AG20443 (cell line): ENCODE measurements around the gene CCDC80.

Source experiments
- DNase-seq: peaks from one replicate; pipeline ENCODE4 v3.0.0; 2012; ENCODE audit warnings: low spot score, mixed read lengths

CCDC80 gene

DNA sequence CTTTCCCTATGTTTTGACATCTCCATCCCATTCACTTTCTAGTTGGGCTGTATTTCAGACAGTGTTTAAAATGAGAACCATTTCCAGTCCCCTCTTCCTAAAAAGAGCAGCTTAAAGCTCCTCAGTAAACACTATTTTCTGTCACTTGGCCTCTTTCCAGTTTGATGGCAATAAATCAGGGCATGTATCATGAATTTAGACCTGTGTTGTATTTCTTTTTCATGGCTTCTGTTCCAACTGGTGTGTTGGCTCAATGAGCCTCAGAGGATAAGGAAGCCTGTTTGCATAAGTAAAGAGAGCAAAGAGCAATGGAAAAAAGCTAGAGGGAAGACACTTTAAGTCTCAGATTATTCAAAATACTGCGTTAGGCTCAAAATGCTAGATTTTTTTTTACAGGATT lies 7.2 kb downstream of the CCDC80 start:
- DNase-seq, result no peak

DNA sequence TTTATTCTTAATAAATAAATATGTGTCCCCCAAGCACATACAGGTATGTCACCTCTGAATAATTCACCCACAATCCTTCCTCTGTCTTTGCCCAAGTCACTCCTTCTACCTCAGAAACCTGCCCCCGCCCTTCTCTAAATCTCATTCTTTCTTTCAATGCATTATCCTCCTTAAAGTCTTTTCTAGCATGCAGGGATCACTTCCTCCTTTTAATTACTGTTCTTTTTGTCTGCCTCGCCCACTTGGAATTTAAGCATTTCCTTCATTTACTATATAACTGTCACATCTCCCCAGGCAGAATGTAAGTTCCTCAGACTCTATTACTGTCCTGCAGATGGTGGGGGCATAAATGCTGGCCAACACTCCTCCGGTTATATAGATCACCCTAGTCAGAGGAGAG lies 7.8 kb downstream of the CCDC80 start:
- DNase-seq, result no peak

DNA sequence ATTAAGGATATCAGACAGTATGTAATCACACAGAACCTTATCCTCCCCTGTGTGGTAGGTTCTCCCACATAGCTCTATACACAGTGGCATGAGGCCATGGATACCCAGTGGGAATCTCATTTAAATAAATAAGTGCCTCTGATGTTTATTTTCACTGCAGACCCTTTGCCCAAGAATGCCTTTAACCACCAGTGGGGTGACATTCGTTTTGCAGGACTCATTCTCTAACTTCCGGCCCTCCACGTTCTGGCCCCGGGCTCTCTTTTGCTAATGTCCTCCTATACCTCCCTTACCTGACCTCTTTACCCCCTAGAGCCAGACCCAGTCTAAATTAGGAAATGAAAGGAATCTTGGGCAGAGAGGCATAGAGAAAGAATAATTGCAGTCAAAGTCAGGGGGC lies 8.3 kb downstream of the CCDC80 start:
- DNase-seq, result no peak

DNA sequence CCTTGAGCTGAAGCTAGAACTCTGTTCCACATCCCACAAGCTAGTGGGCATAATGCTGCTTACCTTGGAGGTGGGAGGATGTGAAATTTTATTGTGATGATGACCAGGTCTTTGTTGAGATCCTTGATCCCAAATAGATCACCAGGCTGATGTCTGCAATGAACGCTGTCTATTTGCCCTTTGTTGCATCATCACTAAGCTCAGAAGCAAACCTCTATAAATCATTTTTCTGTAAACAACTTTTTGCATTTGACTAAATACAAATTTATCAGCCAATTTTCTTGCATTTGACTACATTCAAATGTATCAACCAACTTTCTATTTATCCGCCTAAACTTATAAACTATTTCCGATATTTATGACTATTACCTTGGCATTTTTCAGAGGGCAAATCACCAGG lies 9.7 kb downstream of the CCDC80 start:
- no peak for DNase-seq

DNA sequence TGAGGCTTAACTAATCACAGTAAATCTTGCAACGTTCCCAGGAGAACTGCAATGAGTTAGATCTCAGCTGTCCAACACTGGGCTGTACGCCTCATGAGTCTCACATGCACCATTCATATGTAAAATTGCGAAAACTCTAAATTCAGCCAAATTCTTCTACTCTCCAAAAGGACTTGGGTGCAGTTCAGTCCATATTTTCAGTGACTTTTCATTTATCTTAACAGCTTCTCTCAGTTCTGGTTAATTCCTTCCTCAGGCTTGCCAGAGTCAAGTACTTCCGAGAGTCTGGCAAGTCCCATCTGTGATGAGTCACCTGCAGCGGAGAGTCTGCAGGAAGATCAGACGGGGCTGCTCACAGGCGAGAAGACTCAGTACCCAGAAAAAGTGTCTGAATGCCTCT lies 11.5 kb downstream of the CCDC80 start:
- DNase-seq, result peak; percentile 86

DNA sequence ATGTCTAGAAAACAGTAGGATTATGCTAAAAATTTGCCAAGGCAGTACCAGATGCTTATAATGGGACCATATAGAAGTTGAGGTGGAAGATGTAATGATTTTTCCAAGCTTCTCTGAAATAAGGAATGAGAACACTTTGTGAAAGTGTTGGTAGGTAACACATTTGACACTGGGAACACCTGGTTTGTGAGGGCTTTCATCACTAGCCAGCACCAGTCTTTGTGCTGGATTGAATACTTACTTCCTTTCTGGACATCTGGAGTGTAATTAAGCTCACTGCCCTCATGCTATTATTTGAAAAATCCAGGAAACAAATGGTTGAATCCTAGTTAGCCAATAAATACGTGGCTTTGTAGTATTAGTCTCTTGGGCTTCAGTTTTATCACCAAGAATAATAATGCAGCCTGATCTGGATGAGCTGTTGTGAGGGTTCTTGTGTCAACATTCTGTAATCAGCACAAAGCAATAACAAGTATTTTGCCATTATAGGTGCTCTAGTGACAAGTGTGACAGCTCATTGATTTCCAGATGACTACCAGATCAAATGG lies 12.9 kb downstream of the CCDC80 start:
- DNase-seq, result no peak

DNA sequence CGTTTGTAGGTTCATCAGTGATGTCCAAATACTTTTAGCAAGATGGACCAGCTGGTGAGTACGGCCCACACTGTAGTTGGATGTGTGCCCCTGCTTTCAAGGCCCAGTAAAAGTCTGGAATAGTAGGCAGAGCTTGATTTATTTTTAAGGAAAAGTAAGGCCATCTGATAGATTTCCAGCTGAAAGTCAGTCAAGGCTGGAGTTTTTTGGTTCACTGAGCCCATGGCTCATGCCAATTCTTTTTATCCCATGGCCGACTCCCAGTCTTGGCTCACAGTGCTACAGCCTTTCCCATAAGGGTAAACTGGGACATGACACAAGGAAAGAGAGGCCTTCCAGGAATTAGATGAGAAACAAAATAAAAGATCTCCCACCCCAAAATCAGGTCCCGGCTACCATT lies 13.5 kb downstream of the CCDC80 start:
- DNase-seq, result no peak

DNA sequence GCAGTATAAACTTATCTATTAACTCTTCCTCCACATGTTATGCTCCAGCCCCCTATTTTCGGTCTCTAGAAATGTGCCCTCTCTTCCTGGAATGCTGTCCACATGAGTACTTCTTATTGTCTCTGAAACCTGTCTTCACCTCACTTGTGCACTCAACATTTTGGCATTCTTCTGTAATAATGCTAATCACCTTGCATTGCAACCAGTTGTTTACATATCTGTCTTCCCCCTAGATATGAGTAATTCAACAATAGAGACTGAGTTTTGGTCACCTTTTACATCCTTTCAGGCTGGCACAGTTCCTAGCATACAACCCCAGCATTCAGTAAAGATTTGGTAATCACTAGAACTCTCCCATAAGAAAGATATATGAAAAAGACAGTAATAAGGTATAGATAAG lies 17.2 kb downstream of the CCDC80 start:
- no peak for DNase-seq

DNA sequence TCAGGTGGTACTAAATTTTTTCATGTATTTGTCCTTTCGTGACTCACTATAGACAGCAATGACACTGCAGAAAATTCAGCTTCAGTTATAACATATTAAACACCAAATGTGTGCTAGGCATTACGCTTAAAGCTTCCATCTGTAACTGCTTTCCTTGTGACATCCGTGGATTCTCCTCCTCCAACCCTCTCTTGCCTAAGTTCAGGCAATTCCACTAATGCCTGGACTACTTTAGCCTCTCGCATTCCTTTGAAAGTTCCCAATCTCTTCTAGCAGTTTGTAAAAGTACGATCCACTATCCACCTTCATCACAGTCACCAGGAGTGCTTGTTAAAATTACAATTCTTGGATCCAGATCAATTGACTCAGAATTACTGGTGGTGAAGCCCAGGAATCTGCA lies 17.7 kb downstream of the CCDC80 start:
- DNase-seq, result no peak

DNA sequence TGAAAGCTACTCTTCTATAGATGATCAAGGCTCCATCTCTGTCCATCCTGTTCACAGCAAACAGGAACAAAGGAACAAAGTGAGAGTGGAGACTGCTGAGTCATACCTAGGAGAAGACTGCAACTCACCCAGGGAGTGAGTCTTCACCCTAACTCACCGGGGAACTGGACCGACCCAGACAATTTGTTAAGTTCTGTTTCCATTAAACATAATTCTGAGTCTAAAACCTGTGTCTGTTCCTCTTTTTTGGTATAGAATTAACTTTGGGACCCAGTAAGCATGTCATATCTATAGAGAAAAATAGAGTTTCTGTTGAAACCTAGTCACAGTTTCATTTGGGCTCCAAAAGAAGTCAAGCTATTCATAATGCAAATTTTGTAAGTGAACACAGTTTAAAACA lies 21.6 kb downstream of the CCDC80 start:
- DNase-seq, result peak; percentile 47

DNA sequence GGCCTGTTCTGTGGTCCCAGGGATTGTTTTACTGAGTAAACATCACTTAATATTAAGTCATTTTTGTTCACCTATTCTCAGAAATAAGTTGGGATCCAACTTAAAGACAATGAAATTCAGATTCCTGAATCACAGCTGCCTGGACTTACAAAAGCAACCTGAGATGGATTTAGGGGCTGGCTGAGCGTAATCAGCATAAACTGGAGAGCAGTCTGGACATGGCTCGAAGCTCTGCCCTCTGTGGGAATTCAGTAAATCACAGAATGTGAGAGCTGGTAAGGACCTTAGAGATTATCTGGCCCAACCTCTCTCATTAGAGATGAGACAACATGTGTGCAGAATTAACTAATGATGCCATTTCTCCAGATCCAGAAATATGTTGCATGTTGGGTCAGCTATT lies 23.7 kb downstream of the CCDC80 start:
- DNase-seq, result no peak

DNA sequence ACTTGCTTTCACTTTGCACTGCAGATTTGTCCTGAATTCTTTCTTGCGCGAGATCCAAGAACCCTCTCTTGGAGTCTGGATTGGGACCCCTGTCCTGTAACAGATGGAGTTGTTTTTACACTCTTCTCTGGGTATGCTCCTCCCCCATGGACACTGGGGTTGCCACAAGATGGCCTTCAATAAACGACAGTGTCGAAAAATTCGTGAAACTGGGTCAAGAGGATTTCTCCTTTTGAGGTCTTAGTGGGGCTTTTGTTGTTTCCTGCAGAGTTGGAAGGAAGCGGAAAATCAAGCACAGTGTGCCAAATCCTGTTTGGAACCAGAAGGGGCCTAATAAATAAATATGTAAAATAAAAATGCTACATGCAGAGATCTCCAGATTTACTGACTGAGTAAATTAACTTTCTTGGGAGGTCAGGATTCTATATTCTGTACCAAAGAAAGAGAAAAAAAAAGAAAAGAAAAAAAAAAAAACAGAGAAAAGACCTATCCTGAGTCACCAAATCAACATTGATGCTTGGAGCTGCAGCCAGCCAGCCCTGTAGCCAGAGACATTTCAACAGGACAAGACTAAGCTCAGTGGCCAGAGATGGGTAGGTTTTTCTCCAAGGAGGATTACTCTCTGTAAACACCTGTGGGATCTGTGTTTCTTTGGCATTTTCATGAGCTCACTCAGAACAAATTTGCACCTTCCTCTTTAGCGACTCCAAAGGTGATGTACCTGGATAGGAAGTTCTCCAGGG lies 24.8 kb downstream of the CCDC80 start:
- no peak for DNase-seq

DNA sequence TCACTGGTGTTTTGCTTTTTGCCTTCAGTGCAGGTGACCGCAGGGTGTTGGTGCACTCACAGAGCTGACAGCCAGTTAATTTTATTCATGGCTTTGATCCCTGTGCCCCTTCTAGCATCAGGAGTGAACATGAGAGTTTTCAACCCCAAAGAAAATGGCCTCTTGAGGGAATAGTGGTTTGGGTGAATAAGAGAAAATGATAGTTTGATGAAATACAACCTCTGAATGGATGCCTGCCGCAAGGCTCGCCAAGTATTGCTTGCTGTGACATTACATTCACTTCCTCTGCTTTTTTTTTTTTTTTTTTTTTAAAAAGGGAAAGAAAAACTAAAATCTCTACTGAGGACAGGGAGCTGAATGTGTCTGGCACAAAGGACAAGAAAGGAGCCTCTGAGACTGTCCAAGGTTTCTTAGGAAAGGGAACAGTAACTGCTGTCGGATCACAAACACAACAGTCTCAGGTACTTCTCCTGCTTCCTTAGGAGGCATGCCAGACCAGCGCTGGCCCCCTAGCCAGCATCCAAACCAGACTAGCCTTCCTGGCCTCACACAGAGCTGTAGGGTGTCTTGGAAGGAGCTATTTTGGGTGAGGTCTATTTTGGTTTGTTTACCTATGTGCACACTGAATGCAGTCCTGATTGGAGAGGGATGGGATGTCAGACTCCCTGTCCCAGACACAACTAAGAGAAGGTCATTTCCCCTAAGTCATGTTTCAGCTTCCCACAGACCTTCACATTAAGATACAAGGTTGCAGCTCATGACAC lies 29.0 kb downstream of the CCDC80 start:
- no peak for DNase-seq

DNA sequence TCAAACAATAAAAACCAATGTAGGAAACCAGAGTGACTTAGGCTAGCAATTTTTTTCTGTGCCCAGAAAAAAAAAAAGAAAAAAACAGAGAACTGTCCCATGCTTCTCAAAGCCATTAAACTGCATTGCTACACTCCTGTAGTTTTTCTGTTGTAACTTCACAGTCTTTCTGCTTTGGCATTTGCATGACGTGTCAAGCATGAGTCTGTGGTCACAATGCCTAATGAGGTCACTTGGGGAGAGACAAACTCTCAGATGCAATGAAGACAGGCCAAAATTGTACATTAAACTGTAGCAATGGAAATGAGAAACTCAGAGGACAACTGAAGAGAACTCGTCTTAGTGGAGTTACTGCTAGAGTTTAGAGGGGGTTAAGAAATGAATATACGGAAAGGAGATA lies 30.8 kb downstream of the CCDC80 start:
- DNase-seq, result peak; percentile 79

DNA sequence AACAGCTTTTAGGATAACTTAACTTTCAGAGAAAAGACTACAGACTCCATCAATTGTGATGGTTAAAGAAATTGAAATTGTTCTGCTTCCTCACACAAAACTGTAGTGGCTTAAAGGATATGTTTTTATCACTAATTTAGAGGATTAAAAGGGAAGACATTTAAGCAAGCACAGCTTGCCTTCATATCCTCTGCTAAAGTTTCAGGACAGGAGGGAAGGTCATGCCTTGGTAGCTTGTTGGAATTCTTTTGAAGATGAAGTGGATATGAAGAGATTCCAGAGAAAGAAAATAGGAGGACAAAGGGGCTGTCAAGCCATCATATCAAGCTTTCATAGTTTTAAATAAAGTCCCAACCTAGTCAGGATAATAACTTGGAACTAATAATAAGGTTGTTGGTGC lies 33.1 kb downstream of the CCDC80 start:
- DNase-seq, result no peak

DNA sequence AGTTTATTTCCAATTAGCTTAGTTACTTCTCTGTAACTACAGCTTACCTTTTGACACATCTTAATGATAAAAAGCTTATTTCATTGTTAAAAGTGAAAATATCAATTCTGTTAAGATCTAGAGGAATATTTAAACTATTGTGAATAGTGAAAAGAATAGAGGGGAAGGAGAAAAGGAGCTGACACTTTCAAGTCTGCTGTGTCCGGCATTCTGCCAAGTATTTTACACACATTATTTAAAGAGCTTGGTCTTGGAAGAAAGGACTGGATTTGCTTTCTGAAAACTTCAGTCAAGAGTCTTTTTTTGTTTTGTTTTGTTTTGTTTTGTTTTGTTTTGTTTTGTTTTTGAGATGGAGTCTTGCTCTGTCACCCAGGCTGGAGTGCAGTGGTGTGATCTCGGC lies 34.8 kb downstream of the CCDC80 start:
- no peak for DNase-seq

DNA sequence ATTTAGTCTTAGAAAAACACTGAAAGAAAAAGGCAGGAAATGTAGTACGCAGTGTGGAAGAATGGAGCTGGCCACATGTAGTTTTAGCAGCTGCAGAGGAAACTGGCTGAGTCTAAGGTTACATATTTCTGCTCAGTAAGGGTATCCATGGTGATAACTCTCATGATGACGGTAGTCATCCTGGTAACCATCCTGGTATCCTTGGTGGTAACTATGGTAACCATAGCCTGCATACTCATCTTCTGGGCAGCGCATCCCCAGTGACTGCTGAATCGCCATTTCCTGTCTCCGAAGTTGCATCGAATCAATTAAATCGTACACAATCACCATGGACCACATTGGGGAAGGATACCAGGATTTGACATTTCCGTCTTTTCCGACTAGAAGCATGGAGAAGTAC lies 35.7 kb downstream of the CCDC80 start:
- DNase-seq, result peak; percentile 61

DNA sequence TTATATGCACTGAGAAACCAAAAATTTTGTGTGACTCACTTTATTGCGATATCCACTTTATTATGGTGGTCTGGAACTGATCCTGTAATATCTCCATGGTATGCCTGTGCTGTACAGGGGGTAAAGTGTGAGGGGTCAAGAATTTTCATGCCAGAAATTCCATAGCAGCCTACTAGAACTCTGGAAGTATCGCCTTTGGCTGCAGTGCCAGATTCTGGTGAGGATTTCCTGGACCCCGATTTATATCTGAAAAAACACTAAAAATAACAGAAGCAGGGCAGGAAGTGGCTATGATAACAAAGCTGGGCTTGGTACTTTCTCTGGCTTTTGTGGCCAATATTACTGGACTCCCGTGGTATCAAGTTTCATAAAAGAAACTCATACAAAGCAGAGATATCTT lies 36.4 kb downstream of the CCDC80 start:
- DNase-seq, result peak; percentile 47

DNA sequence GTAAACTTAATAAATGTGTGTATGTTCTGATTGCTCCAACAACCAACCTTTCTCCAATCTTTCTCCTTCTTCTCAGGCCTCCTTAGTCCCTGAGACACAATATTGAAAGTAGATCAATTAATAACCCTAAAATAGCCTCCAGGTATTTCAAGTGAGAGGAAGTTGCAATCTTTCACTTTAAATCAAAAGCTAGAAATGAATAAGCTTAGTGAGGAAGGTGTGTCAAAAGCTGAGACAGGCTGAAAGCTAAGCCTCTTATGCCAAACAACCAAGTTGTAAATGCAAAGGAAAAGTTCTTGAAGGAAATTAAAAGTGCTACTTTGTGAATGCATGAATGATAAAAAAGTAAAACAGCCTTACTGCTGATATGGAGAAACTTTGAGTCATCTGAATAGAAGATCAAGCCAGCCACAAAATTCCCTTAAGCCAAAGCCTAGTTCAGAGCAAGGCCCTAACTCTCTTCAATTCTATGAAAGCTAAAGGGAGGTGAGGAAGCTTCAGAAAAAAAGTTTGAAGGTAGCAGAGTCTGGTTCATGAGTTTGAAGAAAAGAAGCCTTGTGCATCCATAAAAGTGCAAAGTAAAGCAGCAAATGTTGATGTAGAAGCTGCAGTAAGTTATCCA lies 38.6 kb downstream of the CCDC80 start:
- DNase-seq, result no peak

DNA sequence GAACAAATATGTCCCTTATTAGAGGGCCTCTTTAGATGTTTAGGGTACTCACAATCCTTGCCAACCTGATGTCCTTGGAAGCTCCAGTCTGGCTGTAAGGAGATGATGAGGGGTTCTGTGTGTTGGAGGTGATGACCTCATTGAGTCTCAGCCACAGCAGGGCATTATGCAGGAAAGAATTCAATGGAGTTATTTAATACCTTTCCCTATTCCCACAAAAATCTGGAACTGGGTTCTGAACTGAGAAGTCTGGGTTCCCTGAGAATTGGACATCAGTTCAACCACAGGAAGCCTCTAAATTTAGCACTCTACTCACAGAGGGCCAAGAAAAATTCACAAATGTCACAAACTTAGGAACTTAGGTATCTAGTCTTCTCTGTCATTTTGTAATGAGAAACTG lies 42.2 kb downstream of the CCDC80 start:
- DNase-seq, result no peak

DNA sequence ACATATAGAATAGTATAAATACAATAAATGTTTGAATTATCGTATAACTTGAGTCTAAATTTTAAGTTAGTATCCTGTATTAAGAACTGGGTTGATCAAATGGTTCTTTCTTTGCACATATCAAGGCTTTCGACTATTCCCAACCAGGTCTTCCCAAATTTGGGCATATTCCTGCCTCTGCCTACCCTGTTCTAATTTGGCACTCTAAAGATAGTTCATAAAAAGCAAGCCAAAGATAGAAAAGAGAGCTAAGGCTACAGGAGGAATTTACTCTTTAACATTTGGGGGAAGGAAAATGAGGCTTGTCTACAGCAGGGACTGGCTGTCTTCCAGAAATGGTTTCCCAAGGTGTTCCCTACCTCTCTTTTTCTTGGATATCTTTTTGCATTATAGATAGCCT lies 43.0 kb downstream of the CCDC80 start:
- DNase-seq, result no peak

DNA sequence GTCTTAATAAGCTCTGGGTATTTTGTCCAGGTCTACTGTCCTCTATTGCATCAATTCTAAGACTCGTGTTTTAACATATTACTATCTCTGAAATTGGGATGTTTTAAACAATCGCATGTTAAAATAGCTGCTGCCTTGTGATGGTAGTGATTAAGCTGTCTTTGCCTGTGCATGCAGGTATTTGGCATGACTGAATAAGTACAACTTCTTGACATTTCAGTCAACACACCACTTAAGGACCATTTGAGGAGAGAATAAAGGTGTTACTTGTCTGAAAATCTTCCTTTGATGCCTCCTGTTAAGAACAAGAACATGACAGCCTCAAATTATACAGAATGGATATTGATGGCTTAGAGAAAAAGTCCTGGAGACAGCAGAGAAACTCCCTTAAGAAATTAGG lies 46.1 kb downstream of the CCDC80 start:
- DNase-seq, result no peak

DNA sequence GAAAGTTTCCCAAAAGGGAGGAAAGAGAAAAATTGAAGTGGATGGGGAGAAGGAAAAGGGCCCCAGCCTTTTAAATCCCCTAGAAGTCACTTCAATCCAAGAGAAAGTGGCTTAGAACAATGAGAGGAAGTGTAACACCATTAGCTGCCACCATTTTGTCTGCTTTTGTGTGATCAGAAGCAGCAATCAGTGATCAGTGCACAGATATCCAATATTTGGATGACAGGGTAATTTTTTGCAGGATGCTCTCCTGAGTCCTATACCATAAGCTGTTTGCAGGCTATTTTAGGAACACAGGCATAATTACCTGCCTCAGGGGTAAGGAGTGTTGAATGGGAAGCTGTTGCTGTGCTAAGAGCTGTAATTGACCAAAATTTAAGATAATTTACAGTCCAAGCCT lies 47.7 kb downstream of the CCDC80 start:
- DNase-seq, result no peak
